HepG2 (cell line): ENCODE results near the gene GRHL1. TPM values are rescaled to one million over a fixed set of nuclear protein-coding genes. Genes with fewer than 3 reads are reported as not detected.

ENCODE experiments used
- ARID5B ChIP-seq: IDR thresholded peaks from 2 replicates; pipeline ENCODE4 v1.4.0; 2020; ENCODE audit warnings: mild to moderate bottlenecking, missing genetic modification reagents
- ASH2L ChIP-seq: fragments of 300-600, 200-600 bp; sonication (generic); IDR thresholded peaks from 2 replicates; pipeline ENCODE4 v1.7.0; 2017; ENCODE audit warnings: low read depth, mild to moderate bottlenecking, moderate library complexity, mixed read lengths, low read length; ENCODE audit not compliant: insufficient read length
- BCL6 ChIP-seq: IDR thresholded peaks from 2 replicates; pipeline ENCODE4 v1.6.1; 2016; ENCODE audit warnings: missing genetic modification reagents, missing compliant biosample characterization
- CEBPG ChIP-seq: IDR thresholded peaks from 2 replicates; pipeline ENCODE4 v1.6.1; 2016
- DBP ChIP-seq: sonication (generic); formaldehyde crosslinking; IDR thresholded peaks from 2 replicates; pipeline ENCODE4 v1.4.0; 2020; ENCODE audit warnings: missing genetic modification reagents; ENCODE audit errors: not compliant biosample characterization
- EHMT2 ChIP-seq: fragments of 200-600 bp; sonication (generic); IDR thresholded peaks from 2 replicates; pipeline ENCODE4 v1.7.0; 2017; ENCODE audit warnings: antibody characterized with exemption, low read depth, low read length, borderline replicate concordance
- ELF3 ChIP-seq: IDR thresholded peaks from 2 replicates; pipeline ENCODE4 v1.6.1; 2016; ENCODE audit warnings: missing genetic modification reagents, missing compliant biosample characterization
- ISL2 ChIP-seq: sonication (generic); formaldehyde crosslinking; IDR thresholded peaks from 2 replicates; pipeline ENCODE4 v1.5.0; 2020; ENCODE audit warnings: missing genetic modification reagents
- JUNB ChIP-seq: sonication (generic); formaldehyde crosslinking; IDR thresholded peaks from 2 replicates; pipeline ENCODE4 v1.8.0; 2022; ENCODE audit warnings: missing genetic modification reagents, mild to moderate bottlenecking, borderline replicate concordance
- MED1 ChIP-seq: sonication (generic); formaldehyde crosslinking; IDR thresholded peaks from 2 replicates; pipeline ENCODE4 v1.4.0; 2020; ENCODE audit warnings: missing genetic modification reagents
- PAXIP1 ChIP-seq: sonication (generic); formaldehyde crosslinking; conservative IDR thresholded peaks from 2 replicates; pipeline ENCODE4 v1.4.0; 2020; ENCODE audit warnings: mild to moderate bottlenecking, missing genetic modification reagents, moderate library complexity
- REPIN1 ChIP-seq: sonication (generic); formaldehyde crosslinking; IDR thresholded peaks from 2 replicates; pipeline ENCODE4 v1.8.0; 2022; ENCODE audit warnings: missing genetic modification reagents, low read depth, mild to moderate bottlenecking, borderline replicate concordance
- SALL1 ChIP-seq: sonication (generic); formaldehyde crosslinking; IDR thresholded peaks from 2 replicates; pipeline ENCODE4 v1.8.0; 2022; ENCODE audit warnings: mild to moderate bottlenecking, missing genetic modification reagents
- WIZ ChIP-seq: sonication (generic); formaldehyde crosslinking; IDR thresholded peaks from 2 replicates; pipeline ENCODE4 v1.5.1; 2020; ENCODE audit warnings: mild to moderate bottlenecking, missing genetic modification reagents
- ZMYM3 ChIP-seq: sonication (generic); formaldehyde crosslinking; IDR thresholded peaks from 2 replicates; pipeline ENCODE4 v1.5.1; 2020; ENCODE audit warnings: mild to moderate bottlenecking, missing genetic modification reagents
- ZNF331 ChIP-seq: sonication (generic); formaldehyde crosslinking; IDR thresholded peaks from 2 replicates; pipeline ENCODE4 v1.4.0; 2020; ENCODE audit warnings: missing genetic modification reagents
- polyA plus RNA-seq, 8 experiments: library from polyadenylated mRNA; depleted of rRNA in 3 of 8; stranded (reverse) in 7 of 8; unstranded in 1 of 8; fragments of >200 nt; fragmentation: Illumina TruSeq in 4 of 8; extraction: Trizol in 4 of 8; gene quantifications; 2 replicates each; pipeline versions ENCODE4 v1.2.1 to v1.2.3, GENCODE V29; 2011 to 2016; ENCODE audit warnings: low read depth in 4 of 8, missing spikeins in 1 of 8, mixed read lengths in 1 of 8; ENCODE audit not compliant: insufficient read depth in 1 of 8
- total RNA-seq, 5 experiments: library from RNA; depleted of rRNA; stranded (reverse); fragments of >200 nt; fragmentation: Illumina TruSeq; extraction: Trizol; gene quantifications; 2 replicates each; pipeline ENCODE4 v1.2.3, GENCODE V29; 2016; ENCODE audit warnings: low read depth in 1 of 5

GRHL1 gene
- total and polyA plus RNA-seq, 2 of the 13 experiments (the other 11 are each of a cell fraction or from before 2014, with no cell fraction given): 9.3 to 12.0 TPM

- TF ChIP-seq PAXIP1 (CRISPR knock-in tag): 0 out of 2 replicates have a peak, but pooled peaks have one; percentile 9
- peak; percentile 21 for TF ChIP-seq SALL1
- TF ChIP-seq JUNB (CRISPR knock-in tag): no peak
- TF ChIP-seq ZMYM3 (CRISPR knock-in tag): 0 out of 2 replicates have a peak, but pooled peaks have one; percentile 9
- TF ChIP-seq ISL2 (CRISPR knock-in tag): 0 out of 2 replicates have a peak, but pooled peaks have one; percentile 49
- 0 out of 2 replicates have a peak, but pooled peaks have one; percentile 4 for TF ChIP-seq BCL6 (CRISPR knock-in tag)
- peak; percentile 71 for TF ChIP-seq ELF3 (CRISPR knock-in tag)
- TF ChIP-seq DBP (CRISPR knock-in tag): no peak
- no peak for TF ChIP-seq WIZ (CRISPR knock-in tag)
- TF ChIP-seq REPIN1 (CRISPR knock-in tag): 0 out of 2 replicates have a peak, but pooled peaks have one; percentile 27
- TF ChIP-seq EHMT2: no peak
- peak; percentile 41; the same call in 1 of the 2 replicates for TF ChIP-seq ARID5B (CRISPR knock-in tag)
- no peak for TF ChIP-seq MED1
- TF ChIP-seq ASH2L: peak; percentile 26
- TF ChIP-seq CEBPG (CRISPR knock-in tag): peak; percentile 17; the same call in 1 of the 2 replicates
- peak; percentile 59; the same call in 1 of the 2 replicates for TF ChIP-seq ZNF331 (CRISPR knock-in tag)
- TF ChIP-seq, all 625 proteins: peak for 27
Measured at GRCh38 chr2:9941196-9941995, 10.1 kb upstream of the GRHL1 start (continued).
